Measurements from ENCODE around the gene RNF13.

Gene RNF13

DNA sequence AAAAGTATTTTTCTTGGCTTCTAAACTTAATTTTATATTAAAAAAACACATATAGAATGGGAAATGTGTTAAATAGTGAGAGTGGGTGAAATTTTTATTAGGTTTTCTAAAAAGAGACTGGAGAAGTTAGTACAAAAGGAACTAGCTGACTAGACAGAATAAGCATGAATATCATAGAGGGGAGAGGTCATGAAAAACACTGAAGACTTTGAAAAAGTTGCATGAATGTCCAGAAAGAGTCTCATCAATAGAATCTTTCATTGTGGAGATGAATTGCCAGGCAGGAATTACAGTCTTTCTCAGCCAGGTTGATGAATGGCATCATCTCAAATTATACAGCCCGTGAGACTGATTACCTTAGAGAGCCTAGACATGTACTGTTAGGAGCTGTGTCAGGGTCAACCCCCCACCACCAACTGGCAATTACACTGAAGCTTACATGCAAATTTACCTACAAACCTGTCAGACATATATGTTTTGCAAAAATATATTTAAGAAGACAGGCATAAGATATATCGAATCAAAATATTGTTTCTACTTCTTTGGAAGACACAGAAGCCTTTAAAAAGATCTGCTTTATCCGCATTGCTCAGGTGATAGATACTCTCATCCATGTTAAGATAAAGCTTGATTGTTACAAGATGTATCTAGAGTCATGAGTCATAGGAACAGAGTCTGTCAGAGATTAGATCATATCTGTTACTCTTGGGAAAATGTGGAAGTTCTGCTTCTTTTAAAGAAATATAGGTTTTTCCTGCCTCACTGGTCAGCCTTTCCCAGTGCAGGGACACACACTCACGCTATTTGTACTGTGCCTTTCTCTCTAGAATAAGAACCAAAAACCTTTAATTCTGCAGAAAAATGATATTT lies 192.5 kb downstream of the RNF13 start:
- no peak for DNase-seq

DNA sequence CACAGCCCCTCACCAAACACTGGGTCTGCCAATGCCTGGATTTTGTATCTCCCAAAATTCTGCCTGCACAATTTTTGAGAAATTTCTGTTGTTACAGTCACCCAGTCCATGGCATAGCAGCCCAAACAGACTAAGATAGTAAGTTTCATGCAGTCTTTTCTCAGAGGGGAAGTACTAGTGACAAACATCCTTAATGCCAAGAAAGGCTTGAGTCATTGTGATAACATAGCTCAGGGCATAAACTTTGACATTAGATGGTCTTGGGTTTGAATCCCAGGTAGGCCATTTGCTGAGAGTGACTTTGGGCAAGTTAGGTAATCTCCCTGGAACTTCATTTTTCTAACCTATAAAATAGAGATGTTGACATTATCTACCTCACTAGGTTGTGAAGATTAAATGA lies 193.8 kb downstream of the RNF13 start:
- no peak for DNase-seq
